NCI-H526 (cell line): ENCODE data around the gene ABCB8.
A peak's percentile ranks its signal among the peaks of the same experiment; 100 is the strongest.

Experiments used
- DNase-seq, 2 experiments: peaks; one replicate each; lab custom pipeline; 2025; lab: John Stamatoyannopoulos, UW

ABCB8 gene

GRCh38 chr7:151028131-151028947, at the start of gene ABCB8:
Gene ABCB8 (plus strand): TSS chr7:151028450. CDS start chr7:151028516, 66 bp downstream.
- DNase-seq = peak; percentile 99 to 100

- no peak for DNase-seq
Observed at GRCh38 chr7:150979713-150980390, 48.4 kb upstream of the ABCB8 start.

GRCh38 chr7:150980663-150981062, 47.6 kb upstream of the ABCB8 start:
- peak in 1 of 2 experiments; percentile 31 for DNase-seq

- DNase-seq = no peak
Observed at GRCh38 chr7:150981644-150982043, 46.6 kb upstream of the ABCB8 start.

- DNase-seq = no peak
Observed at GRCh38 chr7:150982351-150982750, 45.9 kb upstream of the ABCB8 start.

GRCh38 chr7:150983893-150984368, 44.3 kb upstream of the ABCB8 start:
- DNase-seq = no peak

GRCh38 chr7:150986099-150986512, 42.1 kb upstream of the ABCB8 start:
- peak; percentile 50 to 93 for DNase-seq

- DNase-seq = no peak
Observed at GRCh38 chr7:150986556-150986955, 41.7 kb upstream of the ABCB8 start.

- DNase-seq = peak; percentile 52 to 86
Observed at GRCh38 chr7:150988230-150989226, 39.7 kb upstream of the ABCB8 start.

GRCh38 chr7:150989456-150989855, 38.8 kb upstream of the ABCB8 start:
- no peak for DNase-seq

- no peak for DNase-seq
Observed at GRCh38 chr7:150990416-150991186, 37.6 kb upstream of the ABCB8 start, which contains the start of gene NOS3. Gene NOS3 (plus strand): TSS chr7:150991017. CDS start chr7:150993804, 2,787 bp downstream.

GRCh38 chr7:150992051-150992640, 36.1 kb upstream of the ABCB8 start:
- DNase-seq = no peak

GRCh38 chr7:150992833-150993302, 35.4 kb upstream of the ABCB8 start:
- peak; percentile 40 to 79 for DNase-seq

- DNase-seq = no peak
Observed at GRCh38 chr7:150993511-150993910, 34.7 kb upstream of the ABCB8 start.

GRCh38 chr7:150994141-150994837, 34.0 kb upstream of the ABCB8 start:
- DNase-seq = no peak

GRCh38 chr7:150994838-150995510, 33.3 kb upstream of the ABCB8 start:
- peak in 1 of 2 experiments; percentile 49 for DNase-seq

GRCh38 chr7:150996376-150997074, 31.7 kb upstream of the ABCB8 start:
- DNase-seq = no peak

- no peak for DNase-seq
Observed at GRCh38 chr7:150997075-150997511, 31.2 kb upstream of the ABCB8 start.
